HG02870 (cell line): ENCODE results near the gene NEK4.
A peak's percentile ranks its signal among the peaks of the same experiment; 100 is the strongest.
"Not testable (repeated sequence)": the region's sequence is repeated elsewhere in the genome, so short reads cannot be mapped to it uniquely, and the experiment has no call there.

Source experiments
- ATAC-seq: cut with Tn5 transposase; IDR thresholded peaks from one replicate; pipeline ENCODE4 v1.9.1; 2021; ENCODE audit warnings: mild to moderate bottlenecking, moderate library complexity; ENCODE audit not compliant: unreplicated experiment

NEK4 gene

DNA sequence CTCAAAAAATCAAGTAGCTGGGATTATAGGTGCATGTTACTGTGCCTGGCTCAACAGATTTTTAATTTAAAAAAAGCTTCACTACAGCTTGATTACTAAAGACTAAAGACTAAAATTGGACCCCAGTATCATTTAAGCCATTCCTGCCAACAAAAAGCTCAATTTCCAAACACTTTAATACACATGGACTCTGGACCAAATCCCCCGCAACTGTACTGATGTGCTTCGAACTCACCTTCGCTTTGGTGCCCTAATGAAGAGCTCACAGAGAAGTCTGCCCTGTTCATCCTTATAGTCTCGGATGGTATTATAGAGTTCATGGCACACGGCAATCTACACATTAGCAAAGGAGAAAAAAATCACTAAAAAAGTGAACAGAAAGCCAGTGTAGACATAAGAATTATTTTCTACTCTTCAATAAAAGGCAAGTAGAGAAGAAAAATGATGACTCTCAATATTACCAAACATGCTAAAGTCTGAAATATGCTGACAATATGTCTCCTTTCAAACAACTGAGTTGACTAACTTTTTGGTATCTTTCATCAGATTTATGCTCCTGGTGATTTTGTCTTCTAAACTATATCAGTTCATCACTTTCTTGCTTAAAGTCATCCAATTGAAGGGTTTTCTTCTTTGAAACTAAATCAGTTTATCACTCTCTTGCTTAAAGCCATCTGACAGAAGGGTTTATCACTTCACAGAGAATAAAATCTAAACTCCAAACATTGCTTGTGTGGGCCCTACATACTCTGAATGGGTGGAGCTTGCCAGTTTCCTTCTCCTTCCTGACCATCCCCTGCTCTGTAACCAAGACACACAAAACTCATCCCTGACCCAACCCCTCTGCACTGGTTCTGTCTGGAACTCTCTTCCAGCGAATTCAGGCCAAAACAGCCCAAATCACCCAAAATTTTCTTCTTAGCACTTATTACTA is 92.2 kb downstream of the NEK4 start:
- no peak for ATAC-seq

DNA sequence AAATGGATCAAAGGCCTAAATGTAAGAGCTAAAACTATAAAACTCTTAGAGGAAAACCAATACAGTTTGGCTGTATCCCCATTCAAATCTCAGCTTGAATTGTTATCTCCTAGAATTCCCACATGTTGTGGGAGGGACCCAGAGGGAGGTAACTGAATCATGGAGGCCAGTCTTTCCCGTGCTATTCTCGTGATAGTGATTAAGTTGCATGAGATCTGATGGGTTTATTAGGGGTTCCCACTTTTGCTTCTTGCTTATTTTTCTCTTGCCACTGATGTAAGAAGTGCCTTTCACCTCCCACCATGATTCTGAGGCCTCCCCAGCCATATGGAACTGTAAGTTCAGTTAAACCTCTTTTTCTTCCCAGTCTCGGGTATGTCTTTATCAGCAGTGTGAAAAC is 94.5 kb downstream of the NEK4 start:
- not testable (repeated sequence) for ATAC-seq

DNA sequence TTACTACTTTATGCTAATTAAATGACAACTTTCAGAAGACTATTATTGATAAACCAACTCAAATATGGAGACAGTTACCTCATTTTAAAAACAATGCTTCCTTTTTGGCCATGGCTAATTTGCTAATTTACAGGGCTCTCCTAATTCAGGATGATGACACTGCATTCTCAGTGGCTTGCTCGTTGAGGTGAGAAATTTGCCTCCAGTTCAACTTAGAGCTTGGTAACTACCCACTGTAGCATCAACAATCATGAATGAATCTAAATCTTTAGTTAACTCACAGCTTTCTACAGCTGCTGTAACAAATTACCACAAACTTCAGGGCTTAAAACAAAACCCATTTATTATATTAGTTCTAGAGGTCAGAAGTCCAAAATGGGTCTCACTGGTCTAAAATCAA is 99.1 kb downstream of the NEK4 start:
- ATAC-seq, result no peak

DNA sequence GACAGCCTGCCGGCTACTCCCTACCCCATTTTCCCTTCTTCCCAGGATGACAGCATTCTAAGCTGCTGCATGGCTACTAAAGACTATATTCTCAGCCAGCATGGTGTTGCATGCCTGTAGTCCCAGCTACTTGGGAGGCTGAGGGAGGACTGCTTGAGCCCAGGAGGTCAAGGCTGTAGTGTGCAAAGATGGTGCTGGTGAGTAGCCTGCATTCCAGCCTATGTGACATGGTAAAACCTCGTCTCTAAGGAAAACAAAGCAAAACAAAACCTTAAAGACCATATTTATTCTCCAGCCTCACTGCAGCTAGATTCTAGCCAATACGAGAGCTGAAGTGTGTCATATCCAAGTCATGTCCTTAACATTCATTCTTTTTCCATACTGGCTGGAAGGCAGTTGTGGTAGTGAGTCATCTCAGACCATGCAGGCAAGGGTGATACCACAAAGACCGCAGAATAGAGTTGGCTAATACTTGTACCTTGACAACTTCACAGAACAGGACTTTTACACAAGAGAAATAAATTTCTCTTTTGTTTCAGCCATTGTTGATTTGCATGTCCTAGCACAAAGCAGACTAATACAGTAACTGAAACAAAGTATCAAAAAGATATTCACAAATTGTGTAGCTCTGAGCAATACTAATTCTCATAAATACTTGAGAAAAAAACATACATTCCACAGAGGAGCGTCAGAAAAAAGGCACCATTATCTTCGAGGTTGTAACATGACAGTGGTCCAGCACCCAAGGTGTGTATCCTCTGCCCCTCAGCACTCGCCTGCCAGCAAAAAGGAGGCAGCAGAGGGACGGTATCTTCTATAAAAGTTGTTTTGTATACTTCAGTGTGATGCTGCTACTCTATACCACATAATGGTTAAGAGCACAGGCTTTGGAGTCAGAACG is 99.9 kb downstream of the NEK4 start:
- ATAC-seq, result peak; percentile 89

DNA sequence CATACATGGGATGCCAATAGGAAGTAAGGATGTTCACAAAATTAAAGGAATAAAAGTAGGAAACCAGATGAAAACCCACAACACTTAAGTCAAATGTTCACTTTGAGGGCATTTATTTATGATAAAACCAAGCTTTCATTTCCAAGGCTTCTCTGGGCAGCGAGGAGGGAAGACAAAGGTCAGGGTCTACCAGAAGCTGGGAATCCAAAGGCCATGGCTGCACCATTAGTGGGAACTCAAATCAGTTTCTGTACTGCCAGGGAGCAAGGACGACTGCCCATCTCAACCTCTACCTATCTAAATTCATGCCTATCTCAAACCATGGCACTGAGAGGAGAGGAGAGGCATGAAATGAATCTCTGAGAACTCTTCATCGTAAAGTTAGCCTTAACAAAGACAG is 107.6 kb downstream of the NEK4 start:
- no peak for ATAC-seq

DNA sequence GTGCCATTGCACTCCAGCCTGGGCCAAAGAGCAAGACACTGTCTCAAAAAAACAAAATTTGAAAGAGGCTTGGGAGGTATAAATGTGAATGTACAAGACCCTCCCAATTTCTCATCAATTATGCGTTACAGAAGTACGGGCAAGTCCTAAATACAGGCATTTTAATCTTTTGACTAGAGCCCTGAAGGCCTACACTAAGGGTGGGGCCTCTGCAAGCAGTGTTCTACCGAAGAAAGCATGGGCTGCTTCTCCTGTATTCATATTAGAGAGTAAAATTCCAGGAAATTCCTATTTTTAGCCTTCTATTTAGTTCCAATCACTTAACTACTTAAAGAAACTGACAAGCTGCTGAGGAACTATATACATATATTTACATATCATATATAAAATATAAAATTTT is 110.7 kb downstream of the NEK4 start:
- no peak for ATAC-seq
